ENCODE measurements around the gene GAMT.
"Not testable (repeated sequence)": the region's sequence is repeated elsewhere in the genome, so short reads cannot be mapped to it uniquely, and the experiment has no call there.

Gene GAMT

GRCh38 chr19:1421218-1421957, 20.0 kb upstream of the GAMT start:
- no peak for DNase-seq (ENCODE audit: extremely low spot score)
- TF ChIP-seq TARDBP (IDR thresholded peaks at IDR 0.05), result no peak
- TF ChIP-seq FOXM1 (IDR thresholded peaks at IDR 0.05; ENCODE audit: borderline replicate concordance), result no peak
- TF ChIP-seq LEF1 (IDR thresholded peaks at IDR 0.05; ENCODE audit: borderline replicate concordance), result no peak
- no peak for TF ChIP-seq ARNT (IDR thresholded peaks at IDR 0.05)
- no peak for TF ChIP-seq L3MBTL2 (conservative IDR thresholded peaks at IDR 0.05)
- no peak for TF ChIP-seq SP1 (IDR thresholded peaks at IDR 0.05)
- CTCF ChIA-PET, result interaction anchor here (0.7 kb wide), 1 partner anchor 455 kb away, joined by 3 read pairs; no protein-coding TSS in a partner anchor
- POLR2A ChIA-PET, result interaction anchor here (0.7 kb wide), 1 partner anchor 19 kb away, joined by 3 read pairs; no protein-coding TSS in a partner anchor

- DNase-seq (ENCODE audit: extremely low spot score), result no peak
- ChIA-PET POLR2A (no interaction called here), CTCF (no interaction called here)
- no peak for TF ChIP-seq FOXM1 (IDR thresholded peaks at IDR 0.05; ENCODE audit: borderline replicate concordance)
- TF ChIP-seq, protein P1, sequence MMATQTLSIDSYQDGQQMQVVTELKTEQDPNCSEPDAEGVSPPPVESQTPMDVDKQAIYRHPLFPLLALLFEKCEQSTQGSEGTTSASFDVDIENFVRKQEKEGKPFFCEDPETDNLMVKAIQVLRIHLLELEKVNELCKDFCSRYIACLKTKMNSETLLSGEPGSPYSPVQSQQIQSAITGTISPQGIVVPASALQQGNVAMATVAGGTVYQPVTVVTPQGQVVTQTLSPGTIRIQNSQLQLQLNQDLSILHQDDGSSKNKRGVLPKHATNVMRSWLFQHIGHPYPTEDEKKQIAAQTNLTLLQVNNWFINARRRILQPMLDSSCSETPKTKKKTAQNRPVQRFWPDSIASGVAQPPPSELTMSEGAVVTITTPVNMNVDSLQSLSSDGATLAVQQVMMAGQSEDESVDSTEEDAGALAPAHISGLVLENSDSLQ (IDR thresholded peaks at IDR 0.05), result no peak
- TF ChIP-seq ZNF384 (IDR thresholded peaks at IDR 0.05), result no peak
- TF ChIP-seq HDGF (IDR thresholded peaks at IDR 0.05; ENCODE audit: borderline replicate concordance), result no peak
- no peak for TF ChIP-seq CTBP1 (IDR thresholded peaks at IDR 0.05; ENCODE audit: borderline replicate concordance)
- no peak for TF ChIP-seq LEF1 (IDR thresholded peaks at IDR 0.05; ENCODE audit: borderline replicate concordance)
- no peak for TF ChIP-seq ELF4 (IDR thresholded peaks at IDR 0.05)
- TF ChIP-seq FOXA1 (IDR thresholded peaks at IDR 0.05), result no peak
- no peak for TF ChIP-seq L3MBTL2 (conservative IDR thresholded peaks at IDR 0.05)
- no peak for TF ChIP-seq NFRKB (IDR thresholded peaks at IDR 0.05)
- TF ChIP-seq SUZ12 (IDR thresholded peaks at IDR 0.05), result no peak
- no peak for TF ChIP-seq ARNT (IDR thresholded peaks at IDR 0.05)
- no peak for TF ChIP-seq FOXK2 (IDR thresholded peaks at IDR 0.05)
- TF ChIP-seq BHLHE40 (IDR thresholded peaks at IDR 0.05; ENCODE audit: borderline replicate concordance), result no peak
- no peak for TF ChIP-seq SP1 (IDR thresholded peaks at IDR 0.05)
- TF ChIP-seq TARDBP (IDR thresholded peaks at IDR 0.05), result no peak
These were observed 19.2 kb upstream of the GAMT start for GRCh38 chr19:1420590-1420989.

- CTCF ChIA-PET; POLR2A ChIA-PET; DNase-seq (ENCODE audit: extremely low spot score): not testable (repeated sequence)
These were observed 18.7 kb upstream of the GAMT start for GRCh38 chr19:1420085-1420484.

- no peak for TF ChIP-seq SP1 (IDR thresholded peaks at IDR 0.05)
- TF ChIP-seq SUZ12 (IDR thresholded peaks at IDR 0.05), result no peak
- no peak for TF ChIP-seq ZNF384 (IDR thresholded peaks at IDR 0.05)
- TF ChIP-seq HDGF (IDR thresholded peaks at IDR 0.05; ENCODE audit: borderline replicate concordance), result no peak
- TF ChIP-seq NFRKB (IDR thresholded peaks at IDR 0.05), result no peak
- TF ChIP-seq ARNT (IDR thresholded peaks at IDR 0.05), result no peak
- no peak for TF ChIP-seq FOXK2 (IDR thresholded peaks at IDR 0.05)
- no peak for TF ChIP-seq ELF4 (IDR thresholded peaks at IDR 0.05)
- TF ChIP-seq BHLHE40 (IDR thresholded peaks at IDR 0.05; ENCODE audit: borderline replicate concordance), result no peak
- TF ChIP-seq L3MBTL2 (conservative IDR thresholded peaks at IDR 0.05), result no peak
- no peak for TF ChIP-seq CTBP1 (IDR thresholded peaks at IDR 0.05; ENCODE audit: borderline replicate concordance)
- no peak for TF ChIP-seq TARDBP (IDR thresholded peaks at IDR 0.05)
- TF ChIP-seq, protein P1 (IDR thresholded peaks at IDR 0.05), result no peak
- TF ChIP-seq FOXM1 (IDR thresholded peaks at IDR 0.05; ENCODE audit: borderline replicate concordance), result no peak
- no peak for TF ChIP-seq LEF1 (IDR thresholded peaks at IDR 0.05; ENCODE audit: borderline replicate concordance)
- no peak for TF ChIP-seq FOXA1 (IDR thresholded peaks at IDR 0.05)
- DNase-seq (ENCODE audit: extremely low spot score), result no peak
- POLR2A ChIA-PET, result no interaction called here
- CTCF ChIA-PET, result no interaction called here
These were observed 17.8 kb upstream of the GAMT start for GRCh38 chr19:1418951-1419738.

DNA sequence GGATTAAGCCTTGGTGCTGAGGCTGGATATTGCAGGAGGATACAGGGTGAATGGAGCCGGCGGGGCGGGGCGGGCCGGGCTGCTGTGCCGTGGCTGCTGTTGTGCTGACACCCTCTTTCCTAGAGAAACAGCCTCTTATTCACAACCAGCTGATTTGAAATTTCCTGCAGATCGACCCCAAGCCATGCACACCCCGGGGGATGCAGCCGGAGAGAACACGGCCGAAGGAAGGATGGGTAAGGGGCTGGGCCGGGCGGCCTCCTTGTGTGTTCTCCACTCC, 17.1 kb upstream of the GAMT start:
- ChIA-PET CTCF (no interaction called here), POLR2A (no interaction called here)
- TF ChIP-seq FOXA1 (IDR thresholded peaks at IDR 0.05) (no peak), L3MBTL2 (conservative IDR thresholded peaks at IDR 0.05) (no peak)
- no peak for DNase-seq (ENCODE audit: extremely low spot score)

GRCh38 chr19:1417681-1418495, 16.5 kb upstream of the GAMT start:
- ChIA-PET CTCF (no interaction called here), POLR2A (no interaction called here)
- TF ChIP-seq ZNF384 (IDR thresholded peaks at IDR 0.05), result no peak
- no peak for TF ChIP-seq FOXA1 (IDR thresholded peaks at IDR 0.05)
- no peak for TF ChIP-seq HDGF (IDR thresholded peaks at IDR 0.05; ENCODE audit: borderline replicate concordance)
- no peak for TF ChIP-seq TARDBP (IDR thresholded peaks at IDR 0.05)
- TF ChIP-seq FOXK2 (IDR thresholded peaks at IDR 0.05), result no peak
- no peak for TF ChIP-seq LEF1 (IDR thresholded peaks at IDR 0.05; ENCODE audit: borderline replicate concordance)
- no peak for TF ChIP-seq ARNT (IDR thresholded peaks at IDR 0.05)
- no peak for TF ChIP-seq SP1 (IDR thresholded peaks at IDR 0.05)
- TF ChIP-seq CTBP1 (IDR thresholded peaks at IDR 0.05; ENCODE audit: borderline replicate concordance), result no peak
- no peak for DNase-seq (ENCODE audit: extremely low spot score)
